Measurements from ENCODE around the gene PLXNA3.

The PLXNA3 gene

GRCh38 chrX:154458116-154458953 lies at the start of gene PLXNA3:
Gene PLXNA3, plus strand, starts transcription at chrX:154458281. Its CDS starts 1,903 bp downstream, at chrX:154460184.
- DNase-seq: peak; percentile 14 to 22

- no peak for DNase-seq
Measured at GRCh38 chrX:154408659-154409221, 49.3 kb upstream of the PLXNA3 start.

DNA sequence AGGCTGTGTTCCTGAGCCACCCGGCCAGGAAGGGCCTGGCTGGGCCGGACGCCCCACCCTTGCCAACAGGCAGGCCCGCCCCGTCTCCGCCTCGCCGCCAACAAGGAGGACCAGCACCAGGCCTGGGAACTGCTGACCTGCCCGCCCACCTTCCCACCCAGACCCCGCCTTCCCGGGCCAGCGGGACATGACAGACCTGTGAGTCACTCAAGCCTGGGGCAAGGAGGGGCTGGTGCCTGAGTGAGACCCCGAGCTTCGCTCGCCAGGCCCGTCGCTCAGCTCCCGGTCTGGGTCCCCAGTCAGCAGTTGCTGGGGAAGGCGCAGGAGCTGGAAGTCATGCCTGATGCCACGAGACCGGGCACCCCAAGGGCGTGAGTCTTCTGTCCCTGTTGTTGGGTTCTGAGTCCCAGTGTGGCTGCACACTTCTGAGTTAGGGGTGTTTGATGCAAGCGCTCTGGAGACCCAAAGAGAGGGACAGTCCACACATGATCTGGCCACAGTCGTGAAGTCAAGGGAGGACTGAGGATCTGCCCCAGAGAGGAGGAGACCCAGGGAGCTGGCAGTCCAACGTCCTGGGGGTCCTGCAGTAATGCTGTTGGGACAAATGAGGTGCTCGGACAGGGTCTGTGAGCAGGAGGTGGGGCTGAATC lies 48.7 kb upstream of the PLXNA3 start, which contains the start of gene DNASE1L1:
TSS of gene DNASE1L1 (minus strand) at position 33 of the 650 bp plus-strand sequence. CDS start 3,686 bp downstream, outside the sequence.
- DNase-seq: no peak

DNA sequence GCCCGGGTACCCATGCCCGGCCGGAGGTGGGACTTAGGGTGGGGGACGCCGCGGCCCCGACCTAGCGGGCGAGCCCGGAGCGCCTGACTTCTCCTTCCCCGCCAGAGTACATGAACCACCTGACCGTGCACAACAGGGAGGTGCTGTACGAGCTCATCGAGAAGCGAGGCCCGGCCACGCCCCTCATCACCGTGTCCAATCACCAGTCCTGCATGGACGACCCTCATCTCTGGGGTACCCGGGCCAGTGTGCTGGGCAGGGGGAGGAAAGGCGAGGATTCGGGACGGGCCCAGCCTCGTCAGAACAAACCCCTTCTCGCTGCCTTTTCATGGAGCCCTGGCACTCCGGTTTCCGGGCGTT lies 46.1 kb upstream of the PLXNA3 start:
- DNase-seq: peak in 1 of 2 experiments; percentile 55

DNA sequence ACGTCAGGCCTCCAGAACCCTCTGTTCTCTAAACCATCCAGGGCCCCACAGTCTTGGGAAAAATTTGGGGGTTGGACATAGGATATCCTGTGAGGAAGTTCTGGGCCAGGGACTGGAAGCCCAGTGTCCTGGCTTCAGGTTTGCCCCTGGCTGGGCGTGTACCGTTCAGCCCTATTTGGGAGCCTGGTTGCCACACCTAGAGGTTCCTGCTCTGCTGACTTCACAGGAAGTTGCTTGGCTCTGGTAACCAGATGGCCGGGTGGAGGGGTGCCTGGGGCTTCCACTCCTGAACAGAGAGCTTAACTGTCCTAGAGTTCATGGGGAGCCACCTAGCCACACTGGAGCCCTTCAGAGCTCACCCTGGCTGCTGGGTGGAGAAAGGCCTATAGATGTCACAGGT lies 45.6 kb upstream of the PLXNA3 start:
- DNase-seq: no peak

GRCh38 chrX:154413142-154413541 lies 44.9 kb upstream of the PLXNA3 start:
- DNase-seq: no peak

GRCh38 chrX:154417157-154417556 lies 40.9 kb upstream of the PLXNA3 start:
- peak; percentile 48 to 72 for DNase-seq

DNA sequence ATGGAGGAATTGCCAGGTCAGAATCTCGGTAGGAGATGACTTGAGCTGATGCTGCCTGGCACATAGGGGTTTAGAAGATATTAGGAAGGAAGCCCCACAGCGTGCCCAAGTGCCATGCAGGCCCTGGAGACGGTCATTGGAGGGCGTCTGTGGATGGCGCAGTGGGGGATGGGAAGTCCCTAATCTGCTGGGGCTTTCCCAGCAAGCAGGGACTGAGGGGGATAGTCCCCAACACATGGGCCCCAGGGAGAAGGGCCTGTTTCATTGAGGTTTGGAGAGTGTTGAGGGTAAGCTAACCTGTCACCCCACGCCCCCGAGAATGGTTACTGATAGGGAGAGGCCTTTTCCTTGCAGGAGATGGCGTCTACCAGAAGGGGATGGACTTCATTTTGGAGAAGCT lies 38.9 kb upstream of the PLXNA3 start:
- no peak for DNase-seq

- peak; percentile 12 to 55 for DNase-seq
Measured at GRCh38 chrX:154419688-154420401, 38.2 kb upstream of the PLXNA3 start.

DNA sequence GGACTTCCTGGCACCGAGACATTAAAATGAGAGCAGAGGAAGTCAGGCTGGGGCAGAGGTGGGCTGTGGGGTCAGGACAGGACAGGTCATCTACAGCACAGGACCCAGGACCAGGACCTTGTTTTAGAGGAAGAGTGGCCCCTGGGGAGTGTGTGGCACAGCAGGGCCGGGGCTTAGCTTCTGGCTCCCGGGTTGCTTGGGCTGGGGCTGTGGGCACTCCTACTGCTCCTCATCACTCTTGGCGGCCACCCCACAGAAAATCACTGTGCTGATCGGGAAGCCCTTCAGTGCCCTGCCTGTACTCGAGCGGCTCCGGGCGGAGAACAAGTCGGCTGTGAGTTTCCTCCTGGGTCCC lies 37.7 kb upstream of the PLXNA3 start:
- no peak for DNase-seq

DNA sequence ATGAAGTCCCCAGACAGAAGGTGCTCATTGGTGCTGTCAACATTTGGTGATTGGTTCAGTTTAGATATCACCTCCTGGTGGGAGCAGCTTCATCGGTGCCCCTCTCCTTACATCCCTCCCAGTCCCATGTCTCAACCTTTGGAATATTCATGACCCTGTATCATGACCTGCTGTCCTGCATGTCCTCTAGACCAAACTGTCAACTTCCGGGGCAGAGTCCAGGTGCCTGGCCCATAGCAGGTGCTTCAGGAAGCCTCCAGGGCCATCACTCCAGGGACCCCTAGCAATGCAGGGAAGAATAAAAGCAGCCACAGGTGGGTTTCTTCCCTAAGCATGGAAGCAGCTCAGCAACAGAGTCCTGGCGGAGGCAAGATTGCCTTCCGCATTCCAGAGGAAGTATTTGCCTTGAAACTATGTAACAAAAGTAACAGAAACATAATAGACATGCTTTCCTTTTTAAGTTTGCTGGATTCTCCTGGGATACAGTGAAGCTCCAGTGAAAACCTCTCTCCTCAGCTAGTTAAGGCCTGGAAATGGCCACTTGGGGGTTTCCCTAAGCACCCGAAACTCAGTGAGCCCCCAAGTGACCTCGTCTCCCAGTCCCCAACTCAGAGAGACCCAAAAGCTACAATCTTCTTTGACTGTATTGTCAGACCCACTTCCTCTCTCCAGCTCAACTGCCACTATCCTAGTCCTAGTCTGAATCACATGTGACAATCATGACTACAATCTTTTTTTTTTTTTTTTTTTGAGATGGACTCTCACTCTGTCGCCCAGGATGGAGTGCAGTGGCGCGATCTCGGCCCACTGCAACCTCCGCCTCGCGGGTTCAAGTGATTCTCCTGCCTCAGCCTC lies 30.9 kb upstream of the PLXNA3 start:
- DNase-seq: no peak

DNA sequence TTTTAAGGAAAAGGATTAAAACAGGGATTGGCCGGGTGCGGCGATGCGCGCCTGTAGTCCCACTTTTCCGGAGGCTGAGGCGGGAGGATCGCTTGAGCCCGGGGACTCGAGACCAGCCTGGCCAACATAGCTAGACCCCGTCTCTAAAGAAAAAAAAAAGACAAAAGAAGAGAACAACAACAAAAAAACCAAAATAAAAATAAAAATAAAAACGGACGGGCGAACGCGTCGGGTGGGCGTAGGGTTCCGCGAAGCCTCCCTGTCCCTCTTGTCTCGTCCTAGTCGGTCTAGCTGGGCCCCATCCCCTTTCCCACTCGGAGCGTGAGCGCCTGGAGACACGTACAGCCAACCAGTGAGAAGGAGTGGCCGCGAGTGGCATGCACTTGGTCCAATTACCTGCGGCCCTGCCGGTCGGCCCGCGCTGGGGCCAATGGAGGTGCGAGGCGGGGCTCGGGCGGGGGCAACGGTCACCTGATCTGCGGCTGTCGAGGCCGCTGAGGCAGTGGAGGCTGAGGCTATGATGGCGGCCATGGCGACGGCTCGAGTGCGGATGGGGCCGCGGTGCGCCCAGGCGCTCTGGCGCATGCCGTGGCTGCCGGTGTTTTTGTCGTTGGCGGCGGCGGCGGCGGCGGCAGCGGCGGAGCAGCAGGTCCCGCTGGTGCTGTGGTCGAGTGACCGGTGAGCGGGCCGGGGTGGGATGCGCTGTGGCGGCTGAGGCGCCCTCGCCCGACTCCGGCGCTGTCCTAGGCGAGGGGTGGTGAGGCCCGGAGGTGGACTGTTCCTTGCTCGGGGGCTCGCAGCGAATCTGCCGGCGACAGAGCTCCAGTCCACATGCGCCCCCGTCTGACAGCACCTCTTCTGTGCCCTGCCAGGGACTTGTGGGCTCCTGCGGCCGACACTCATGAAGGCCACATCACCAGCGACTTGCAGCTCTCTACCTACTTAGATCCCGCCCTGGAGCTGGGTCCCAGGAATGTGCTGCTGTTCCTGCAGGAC lies 29.6 kb upstream of the PLXNA3 start, which contains the start of gene ATP6AP1:
TSS of gene ATP6AP1 (plus strand) at position 502 of the 996 bp plus-strand sequence. CDS start at position 518, 16 bp downstream.
- peak; percentile 70 to 86 for DNase-seq

- DNase-seq: no peak
Measured at GRCh38 chrX:154429711-154430110, 28.4 kb upstream of the PLXNA3 start.

- no peak for DNase-seq
Measured at GRCh38 chrX:154430479-154430878, 27.6 kb upstream of the PLXNA3 start.

DNA sequence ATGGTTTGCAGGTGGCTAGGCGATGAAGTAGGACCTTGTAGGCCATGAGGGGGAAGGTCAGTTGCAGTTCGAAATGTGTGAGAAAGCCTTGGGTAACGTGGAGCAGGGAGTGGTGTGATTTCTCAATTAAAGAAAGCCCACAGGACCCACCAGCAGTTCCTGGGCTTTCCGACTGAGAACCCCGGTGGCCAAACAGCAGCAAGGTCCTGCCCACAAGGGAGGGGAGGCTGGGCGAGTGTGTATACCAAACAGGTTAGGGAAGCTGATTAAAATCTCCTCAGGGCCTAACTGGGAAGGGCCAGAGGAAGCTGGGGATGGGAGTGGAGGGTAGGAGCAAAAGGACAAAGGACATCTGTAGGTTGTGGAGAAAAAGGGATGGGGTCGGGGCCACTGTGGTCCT lies 27.2 kb upstream of the PLXNA3 start:
- DNase-seq: no peak

DNA sequence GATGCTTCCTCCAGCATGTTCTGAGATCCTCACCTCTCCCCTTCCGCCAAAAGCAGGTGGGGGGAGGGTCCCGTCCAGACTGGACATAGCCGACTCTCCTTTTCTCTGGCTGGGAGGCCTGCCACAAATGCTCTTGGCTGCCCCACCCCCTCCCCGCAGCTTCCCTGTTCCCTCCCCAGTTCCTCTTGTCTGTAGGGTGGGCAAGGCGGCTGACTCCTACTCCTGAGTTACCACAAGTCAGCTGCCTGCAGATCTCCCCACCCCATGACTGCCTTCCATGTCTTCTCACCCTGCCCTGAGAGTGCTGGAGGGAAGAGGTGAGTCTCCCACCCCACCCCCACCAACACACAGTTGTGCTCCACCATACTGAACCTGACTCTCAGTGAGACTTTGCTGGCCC lies 26.7 kb upstream of the PLXNA3 start:
- no peak for DNase-seq

DNA sequence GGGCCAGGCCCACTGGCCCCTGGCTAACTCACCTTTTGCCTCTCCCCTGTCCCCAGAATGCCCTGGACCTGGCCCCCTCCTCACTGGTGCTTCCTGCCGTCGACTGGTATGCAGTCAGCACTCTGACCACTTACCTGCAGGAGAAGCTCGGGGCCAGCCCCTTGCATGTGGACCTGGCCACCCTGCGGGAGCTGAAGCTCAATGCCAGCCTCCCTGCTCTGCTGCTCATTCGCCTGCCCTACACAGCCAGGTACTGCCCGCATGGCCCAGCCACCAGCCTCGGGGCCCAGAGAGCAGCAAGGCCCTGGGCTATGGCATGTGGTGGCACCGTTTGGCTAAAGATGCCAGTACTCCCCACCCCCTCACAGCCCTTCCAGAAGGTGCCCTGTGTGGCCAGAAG lies 25.9 kb upstream of the PLXNA3 start:
- DNase-seq: no peak

DNA sequence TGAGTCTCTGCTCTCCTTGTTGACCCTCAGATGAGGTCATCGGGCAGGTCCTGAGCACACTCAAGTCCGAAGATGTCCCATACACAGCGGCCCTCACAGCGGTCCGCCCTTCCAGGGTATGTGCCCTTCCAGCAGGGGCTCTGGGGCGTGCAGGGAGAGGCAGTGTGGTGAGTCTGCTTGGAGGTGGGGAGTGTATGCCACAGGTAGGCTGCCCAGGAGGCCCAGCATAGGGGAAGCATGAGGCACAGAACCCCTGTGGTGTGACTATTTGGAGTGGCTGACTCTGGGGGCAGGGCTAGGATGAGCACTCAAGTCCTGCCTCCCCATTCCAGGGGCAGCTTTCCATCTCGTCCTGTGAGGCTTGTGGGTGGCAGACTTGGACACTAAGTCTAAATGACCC lies 24.5 kb upstream of the PLXNA3 start:
- no peak for DNase-seq

DNA sequence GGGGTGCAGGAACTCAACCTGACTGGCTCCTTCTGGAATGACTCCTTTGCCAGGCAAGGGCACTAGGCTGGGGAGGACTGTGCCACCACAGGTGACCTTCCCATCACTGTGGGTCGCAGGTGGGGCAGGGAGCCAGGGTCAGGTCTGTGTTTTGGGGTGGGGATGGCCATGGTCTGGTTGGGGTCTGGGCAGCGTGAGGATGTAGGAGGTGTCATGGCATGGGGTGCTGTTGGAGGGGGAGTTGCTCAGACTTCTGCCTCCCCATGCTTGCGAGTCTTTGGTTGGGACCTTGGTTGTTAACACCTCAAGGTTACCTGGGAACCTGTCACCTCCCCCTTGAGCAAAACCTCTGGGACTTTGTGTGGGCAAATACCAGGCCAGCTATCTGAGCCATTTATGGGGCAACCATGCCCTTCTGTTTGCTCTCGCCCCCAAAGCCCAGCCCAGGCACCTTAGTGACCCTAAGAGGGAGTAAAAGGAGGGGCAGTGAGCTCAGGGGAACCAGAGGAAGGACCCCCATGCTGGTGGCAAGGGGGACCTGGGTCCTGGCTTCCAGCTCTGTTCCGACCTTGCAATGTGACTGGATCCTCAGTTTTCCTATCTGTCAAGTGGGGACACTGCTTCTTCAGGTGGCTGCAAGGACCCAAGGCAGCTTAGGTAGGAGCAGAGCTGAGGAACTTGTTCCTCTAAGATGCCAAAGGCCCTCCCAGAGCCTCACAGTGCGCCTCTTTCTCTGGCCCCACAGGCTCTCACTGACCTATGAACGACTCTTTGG lies 23.5 kb upstream of the PLXNA3 start:
- DNase-seq: no peak

GRCh38 chrX:154435171-154435733 lies 22.8 kb upstream of the PLXNA3 start:
- no peak for DNase-seq

Measured in NCI-H2081 (cell line).